ENCODE results near the gene ACAP3. TPM values are rescaled to one million over a fixed set of nuclear protein-coding genes. Genes with fewer than 3 reads are reported as not detected.

Gene ACAP3
- total and polyA plus RNA-seq, 2 of the 4 experiments (the other 2 are of a cell fraction): 13.3 to 58.2 TPM

DNA sequence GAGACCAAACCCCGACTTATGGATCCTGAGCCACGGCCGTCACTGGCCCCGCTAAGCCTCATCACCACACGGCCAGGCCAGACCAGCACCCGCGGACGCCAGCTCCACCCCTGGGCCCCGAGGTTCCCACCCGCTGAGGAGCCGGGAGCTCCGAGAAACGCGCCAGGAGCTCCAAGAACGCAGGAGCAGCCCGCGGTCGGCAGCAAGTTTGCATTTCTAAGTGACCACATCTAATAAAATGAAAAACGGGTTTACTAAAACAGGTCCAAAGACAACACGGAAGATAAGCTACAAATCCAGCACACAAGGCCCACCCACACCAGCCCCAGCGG is 53.1 kb downstream of the ACAP3 start:
- BruUV-seq (replicated peaks): no TSS peak
- no peak overlapping the region for H4K8ac ChIP-seq (ENCODE audit: low read depth in 2 of 2, low read length in 2 of 2)
- ATAC-seq (ENCODE audit: low read depth) (no peak), DNase-seq (no peak)
- no peak overlapping the region for H2AFZ ChIP-seq (replicated peaks; ENCODE audit: low read length, poor library complexity)
- in situ Hi-C loops (cut with MboI; ENCODE audit: low sequenced_read_pairs) (no loop called here), intact Hi-C loops (cut with micrococcal nuclease) (no loop called here), dilution Hi-C loops (cut with HindIII; ENCODE audit: low sequenced_read_pairs, unreplicated experiment) (no loop called here)
- no peak overlapping the region for H4K5ac ChIP-seq (ENCODE audit: low read depth, low read length)
- TF ChIP-seq MXI1 (IDR thresholded peaks at IDR 0.05; ENCODE audit: borderline replicate concordance, low read depth, low read length) (no peak), NFE2L2 (IDR thresholded peaks at IDR 0.05; ENCODE audit: low read depth, low read length) (no peak), CHD1 (IDR thresholded peaks at IDR 0.05; ENCODE audit: low read depth, low read length) (no peak)
- TF ChIP-seq, protein P1, sequence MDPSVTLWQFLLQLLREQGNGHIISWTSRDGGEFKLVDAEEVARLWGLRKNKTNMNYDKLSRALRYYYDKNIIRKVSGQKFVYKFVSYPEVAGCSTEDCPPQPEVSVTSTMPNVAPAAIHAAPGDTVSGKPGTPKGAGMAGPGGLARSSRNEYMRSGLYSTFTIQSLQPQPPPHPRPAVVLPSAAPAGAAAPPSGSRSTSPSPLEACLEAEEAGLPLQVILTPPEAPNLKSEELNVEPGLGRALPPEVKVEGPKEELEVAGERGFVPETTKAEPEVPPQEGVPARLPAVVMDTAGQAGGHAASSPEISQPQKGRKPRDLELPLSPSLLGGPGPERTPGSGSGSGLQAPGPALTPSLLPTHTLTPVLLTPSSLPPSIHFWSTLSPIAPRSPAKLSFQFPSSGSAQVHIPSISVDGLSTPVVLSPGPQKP (IDR thresholded peaks at IDR 0.05; ENCODE audit: borderline replicate concordance, low read depth, low read length): no peak
- H3K9ac ChIP-seq (ENCODE audit: low read depth, low read length): no peak overlapping the region
- H4K20me1 ChIP-seq (ENCODE audit: insufficient read depth, low read length): peaks cover 10% of the 10 kb centered on the region
- WGBS, 2 experiments (ENCODE audit: extremely low coverage in 2 of 2, insufficient read length in 1 of 2): 87% methylated on average over 7 of the region's 21 CpGs; no CpG with 5 or more reads in 1 of the 2 experiments
- H3K36me3 ChIP-seq (ENCODE audit: control insufficient read depth, insufficient read depth, low read length): peaks cover 65% of the 10 kb centered on the region
- H3K9me3 ChIP-seq (ENCODE audit: control insufficient read depth, insufficient read depth, low read length): no peaks in the 10 kb centered on the region
- H3K4ac ChIP-seq (ENCODE audit: low read depth, low read length): no peak overlapping the region
- CTCF ChIA-PET: no interaction called here
- H3K27me3 ChIP-seq (ENCODE audit: control insufficient read depth, insufficient read depth, low read length): no peaks in the 10 kb centered on the region
- H3K4me1 ChIP-seq (ENCODE audit: control insufficient read depth, insufficient read depth, low read length): peaks cover 15% of the 10 kb centered on the region
- no peak overlapping the region for H3K56ac ChIP-seq (ENCODE audit: extremely low read depth, insufficient read depth, low read length)
- peaks cover 12 to 45% of the 10 kb centered on the region in 2 experiments for H3K79me1 ChIP-seq (ENCODE audit: low read depth in 1 of 2, low read length in 2 of 2)
- H4K91ac ChIP-seq (ENCODE audit: insufficient read depth, low read depth, low read length): no peak overlapping the region
- H2BK15ac ChIP-seq (ENCODE audit: low read depth, low read length): no peak overlapping the region
- POLR2A ChIA-PET (ENCODE audit: unreplicated experiment): no interaction called here
- H3K9me1 ChIP-seq (ENCODE audit: insufficient read depth, low read length): peaks cover 7% of the 10 kb centered on the region
- H2AK5ac ChIP-seq (ENCODE audit: low read depth, low read length): no peak overlapping the region
- H3K14ac ChIP-seq (replicated peaks; ENCODE audit: low read depth, low read length): no peak overlapping the region
- no peak overlapping the region for H3K4me3 ChIP-seq (ENCODE audit: insufficient read depth, low read depth, low read length)
- H2AK9ac ChIP-seq (replicated peaks; ENCODE audit: low read depth, low read length, poor library complexity): no peak overlapping the region
- no peak overlapping the region for H2BK20ac ChIP-seq (ENCODE audit: low read depth, low read length)
- H2BK120ac ChIP-seq (ENCODE audit: low read depth, low read length): no peak overlapping the region
- H3K4me2 ChIP-seq (ENCODE audit: low read depth, low read length): no peak overlapping the region
- H3K23ac ChIP-seq (ENCODE audit: low read depth, low read length): no peak overlapping the region
- H3K18ac ChIP-seq (ENCODE audit: low read depth, low read length): no peak overlapping the region
- H2BK5ac ChIP-seq (ENCODE audit: low read depth, low read length, poor library complexity, severe bottlenecking): no peak overlapping the region
- no peak overlapping the region for H3K27ac ChIP-seq (ENCODE audit: insufficient read depth, low read length)
